ENCODE results near the gene SLC28A1.
A peak's percentile ranks its signal among the peaks of the same experiment; 100 is the strongest.
"Not testable (repeated sequence)": the region's sequence is repeated elsewhere in the genome, so short reads cannot be mapped to it uniquely, and the experiment has no call there.

SLC28A1 gene

GRCh38 chr15:84970843-84971242 is 86.4 kb downstream of the SLC28A1 start:
- DNase-seq (ENCODE audit: low read depth): no peak

- no peak for DNase-seq (ENCODE audit: low read depth)
Measured at GRCh38 chr15:84973492-84974460, 89.3 kb downstream of the SLC28A1 start.

GRCh38 chr15:84975871-84976351 is 91.4 kb downstream of the SLC28A1 start:
- no peak for DNase-seq (ENCODE audit: low read depth)

GRCh38 chr15:84976746-84977345 is 92.4 kb downstream of the SLC28A1 start:
- no peak for DNase-seq (ENCODE audit: low read depth)

GRCh38 chr15:84979651-84980050 is 95.2 kb downstream of the SLC28A1 start:
- no peak for DNase-seq (ENCODE audit: low read depth)

- peak; percentile 74 for DNase-seq (ENCODE audit: low read depth)
Measured at GRCh38 chr15:84980196-84981053, 96.0 kb downstream of the SLC28A1 start.

- peak; percentile 90 for DNase-seq (ENCODE audit: low read depth)
Measured at GRCh38 chr15:84981054-84981710, 96.7 kb downstream of the SLC28A1 start.

- DNase-seq (ENCODE audit: low read depth): no peak
Measured at GRCh38 chr15:84981711-84982300, 97.3 kb downstream of the SLC28A1 start, which contains the start of gene PDE8A. Gene PDE8A (plus strand): TSS chr15:84981856. CDS start chr15:84982163, 307 bp downstream.

GRCh38 chr15:84982301-84982920 is 97.9 kb downstream of the SLC28A1 start:
- no peak for DNase-seq (ENCODE audit: low read depth)

- DNase-seq (ENCODE audit: low read depth): no peak
Measured at GRCh38 chr15:84983294-84983693, 98.8 kb downstream of the SLC28A1 start.

- no peak for DNase-seq (ENCODE audit: low read depth)
Measured at GRCh38 chr15:84983711-84984110, 99.2 kb downstream of the SLC28A1 start.

- no peak for DNase-seq (ENCODE audit: low read depth)
Measured at GRCh38 chr15:84985158-84985557, 100.7 kb downstream of the SLC28A1 start.

- not testable (repeated sequence) for DNase-seq (ENCODE audit: low read depth)
Measured at GRCh38 chr15:84987351-84987750, 102.9 kb downstream of the SLC28A1 start.

GRCh38 chr15:84987949-84988624 is 103.6 kb downstream of the SLC28A1 start:
- no peak for DNase-seq (ENCODE audit: low read depth)

GRCh38 chr15:84988909-84989644 is 104.6 kb downstream of the SLC28A1 start:
- no peak for DNase-seq (ENCODE audit: low read depth)

- no peak for DNase-seq (ENCODE audit: low read depth)
Measured at GRCh38 chr15:84990507-84990906, 106.0 kb downstream of the SLC28A1 start.

- no peak for DNase-seq (ENCODE audit: low read depth)
Measured at GRCh38 chr15:84991014-84991712, 106.7 kb downstream of the SLC28A1 start.

- DNase-seq (ENCODE audit: low read depth): no peak
Measured at GRCh38 chr15:84992157-84992944, 107.9 kb downstream of the SLC28A1 start.
